ENCODE data around the gene FAM174B. TPM values are rescaled to one million over a fixed set of nuclear protein-coding genes. Genes with fewer than 3 reads are reported as not detected.
A peak's percentile ranks its signal among the peaks of the same experiment; 100 is the strongest.

FAM174B gene
- total and polyA plus RNA-seq, 8 donors: 26.0 to 122 (median 64.7) TPM

GRCh38 chr15:92656089-92656488, 514 bp upstream of the FAM174B start:
- Histone ChIP-seq H3K27ac (peak overlapping the region; percentile 82 to 90 (median 84)), H3K9me3 (no peaks in the 10 kb centered on the region), H3K27me3 (no peaks in the 10 kb centered on the region), H3K4me3 (peak overlapping the region in 3 of 4 donors; percentile 56 to 65 (median 64)), H3K36me3 (no peaks in the 10 kb centered on the region), H3K4me1 (peaks cover 0 to 16% (median 5%) of the 10 kb centered on the region in 3 donors)
- WGBS, 2 donors: 39 to 50% methylated on average over 6 of the region's 6 CpGs
- no peak for DNase-seq
- intact Hi-C loops (cut with DNase I): no loop called here
- FAIRE-seq: no peak
- ATAC-seq: peak in 2 of 4 donors; percentile 0 to 2
- TF ChIP-seq, protein P1, sequence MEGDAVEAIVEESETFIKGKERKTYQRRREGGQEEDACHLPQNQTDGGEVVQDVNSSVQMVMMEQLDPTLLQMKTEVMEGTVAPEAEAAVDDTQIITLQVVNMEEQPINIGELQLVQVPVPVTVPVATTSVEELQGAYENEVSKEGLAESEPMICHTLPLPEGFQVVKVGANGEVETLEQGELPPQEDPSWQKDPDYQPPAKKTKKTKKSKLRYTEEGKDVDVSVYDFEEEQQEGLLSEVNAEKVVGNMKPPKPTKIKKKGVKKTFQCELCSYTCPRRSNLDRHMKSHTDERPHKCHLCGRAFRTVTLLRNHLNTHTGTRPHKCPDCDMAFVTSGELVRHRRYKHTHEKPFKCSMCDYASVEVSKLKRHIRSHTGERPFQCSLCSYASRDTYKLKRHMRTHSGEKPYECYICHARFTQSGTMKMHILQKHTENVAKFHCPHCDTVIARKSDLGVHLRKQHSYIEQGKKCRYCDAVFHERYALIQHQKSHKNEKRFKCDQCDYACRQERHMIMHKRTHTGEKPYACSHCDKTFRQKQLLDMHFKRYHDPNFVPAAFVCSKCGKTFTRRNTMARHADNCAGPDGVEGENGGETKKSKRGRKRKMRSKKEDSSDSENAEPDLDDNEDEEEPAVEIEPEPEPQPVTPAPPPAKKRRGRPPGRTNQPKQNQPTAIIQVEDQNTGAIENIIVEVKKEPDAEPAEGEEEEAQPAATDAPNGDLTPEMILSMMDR (IDR thresholded peaks at IDR 0.05): no peak

DNA sequence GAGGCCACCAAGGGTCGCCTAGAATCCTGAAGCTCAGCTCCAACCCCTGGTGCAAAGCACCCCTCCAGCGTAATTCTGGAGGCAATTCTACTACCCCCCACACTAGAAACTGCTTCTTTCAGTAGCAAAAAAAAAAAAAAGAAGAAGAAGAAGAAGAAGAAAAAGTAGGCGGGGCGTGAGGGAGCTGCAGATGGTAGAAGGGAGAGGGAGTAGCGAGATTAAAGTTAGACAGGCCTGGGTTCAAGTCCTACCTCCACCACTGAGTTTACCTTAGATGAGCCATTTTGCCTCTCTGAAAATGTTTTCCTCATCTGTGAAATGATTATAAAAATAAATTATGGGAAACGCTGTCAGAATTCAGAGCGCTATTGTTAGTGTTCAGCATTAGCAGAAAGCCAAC, 913 bp downstream of the FAM174B start:
- H3K4me1 ChIP-seq: peaks cover 0 to 22% (median 5%) of the 10 kb centered on the region in 3 donors
- no peaks in the 10 kb centered on the region for H3K27me3 ChIP-seq
- peak overlapping the region; percentile 35 to 65 (median 60) for H3K4me3 ChIP-seq
- WGBS, 2 donors: 32 to 37% methylated on average over 7 of the region's 7 CpGs
- H3K9me3 ChIP-seq: no peaks in the 10 kb centered on the region
- H3K36me3 ChIP-seq: no peaks in the 10 kb centered on the region
- H3K27ac ChIP-seq: peak overlapping the region; percentile 82 to 90 (median 84)
- FAIRE-seq: no peak
- intact Hi-C loops (cut with DNase I): no loop called here
- ATAC-seq: peak in 2 of 4 donors; percentile 6 to 11
- DNase-seq: no peak
- TF ChIP-seq, protein P1 (IDR thresholded peaks at IDR 0.05): no peak

DNA sequence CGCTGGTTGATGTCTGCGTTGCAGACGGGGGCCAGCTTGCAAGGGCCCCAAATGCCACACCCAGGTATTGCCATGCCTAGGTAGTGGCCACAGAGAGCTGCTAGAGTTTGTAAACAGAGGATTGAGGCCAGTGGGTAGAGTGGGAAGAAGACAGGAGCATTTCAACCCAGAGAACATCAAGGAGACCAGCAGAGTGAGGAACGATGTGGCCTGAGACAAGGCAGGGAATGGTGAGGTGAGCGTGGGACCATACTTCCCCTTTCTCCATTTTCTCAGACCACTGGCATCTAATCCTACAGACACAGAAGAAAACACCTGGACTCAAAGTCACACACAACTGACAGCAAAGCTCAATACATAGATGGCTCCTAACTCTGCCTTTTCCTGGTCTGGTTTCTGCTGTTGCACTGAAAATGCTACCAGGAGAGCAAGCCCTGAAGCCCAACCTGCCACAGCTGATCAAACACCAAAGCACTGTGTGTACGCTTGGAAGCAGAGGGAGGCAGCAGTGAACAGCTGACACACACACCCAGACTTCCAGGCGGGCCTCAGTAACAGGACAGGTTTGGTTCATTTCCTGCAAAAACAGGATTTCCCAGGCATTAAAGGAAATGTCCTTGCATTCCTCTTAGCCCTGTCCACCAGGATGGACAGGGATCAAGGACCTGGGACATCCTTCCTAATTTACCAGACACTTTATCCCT, 1.6 kb downstream of the FAM174B start:
- DNase-seq: peak in 5 of 6 donors; percentile 81 to 89 (median 86)
- TF ChIP-seq, protein P1 (IDR thresholded peaks at IDR 0.05): no peak
- intact Hi-C loops (cut with DNase I): no loop called here

DNA sequence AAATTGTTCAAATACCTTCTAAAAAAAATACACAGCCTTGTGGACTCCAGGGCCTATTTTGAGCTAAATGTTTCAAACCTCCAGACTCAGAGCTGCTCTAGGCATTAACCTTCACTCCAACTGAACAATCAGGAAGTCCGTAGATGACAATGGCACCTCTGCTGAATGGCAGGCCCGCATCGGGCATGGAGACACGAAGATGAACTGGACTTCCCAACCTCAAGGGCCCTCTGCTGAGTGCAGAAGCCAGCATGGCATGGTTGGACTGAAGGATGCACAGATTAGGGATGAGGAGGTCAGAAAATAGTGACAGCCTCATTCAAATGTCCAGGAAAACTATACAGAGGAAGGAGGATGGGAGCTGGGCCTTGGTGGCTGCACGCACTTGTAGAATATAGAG, 2.2 kb downstream of the FAM174B start:
- intact Hi-C loops (cut with DNase I): no loop called here
- no peaks in the 10 kb centered on the region for H3K27me3 ChIP-seq

More for the DNA sequence above, 1.6 kb downstream of the FAM174B start:
- 31 to 34% methylated on average over 7 of the region's 7 CpGs for WGBS, 2 donors
- ATAC-seq: peak; percentile 78 to 91 (median 83)
- H3K27me3 ChIP-seq: no peaks in the 10 kb centered on the region
- H3K9me3 ChIP-seq: no peaks in the 10 kb centered on the region
- H3K36me3 ChIP-seq: no peaks in the 10 kb centered on the region
- H3K27ac ChIP-seq: peak overlapping the region; percentile 82 to 90 (median 84)
- peaks cover 4 to 27% (median 10%) of the 10 kb centered on the region in 3 donors for H3K4me1 ChIP-seq
- FAIRE-seq: no peak
- H3K4me3 ChIP-seq: peak overlapping the region in 3 of 4 donors; percentile 56 to 65 (median 64)

More for the DNA sequence above, 2.2 kb downstream of the FAM174B start:
- peak overlapping the region in 3 of 4 donors; percentile 82 to 90 (median 82) for H3K27ac ChIP-seq
- peak overlapping the region in 3 of 4 donors; percentile 56 to 65 (median 64) for H3K4me3 ChIP-seq
- FAIRE-seq (no peak), ATAC-seq (no peak), DNase-seq (no peak)
- H3K9me3 ChIP-seq: no peaks in the 10 kb centered on the region
- TF ChIP-seq, protein P1 (IDR thresholded peaks at IDR 0.05): no peak
- 37 to 41% methylated on average over 5 of the region's 5 CpGs for WGBS, 2 donors
- H3K4me1 ChIP-seq: peaks cover 8 to 33% (median 14%) of the 10 kb centered on the region in 3 donors
- no peaks in the 10 kb centered on the region for H3K36me3 ChIP-seq
